ENCODE data around the gene SYNE1.

GRCh38 chr6:152293404-152293803, 343.8 kb downstream of the SYNE1 start:
- TF ChIP-seq POLR2A (IDR thresholded peaks at IDR 0.05; ENCODE audit: low read length): no peak
- no peak for TF ChIP-seq GATA1 (IDR thresholded peaks at IDR 0.05; ENCODE audit: low read depth, low read length)

All from erythroblast (primary cell).